Measurements from ENCODE around the gene RAD51B. TPM values are rescaled to one million over a fixed set of nuclear protein-coding genes. Genes with fewer than 3 reads are reported as not detected.

Gene RAD51B
- total and polyA plus RNA-seq, 2 of the 13 experiments (the other 11 are each of a cell fraction or from before 2014, with no cell fraction given): 7.0 to 9.5 TPM

- DNase-seq (ENCODE audit: low spot score) (no peak), FAIRE-seq (no peak)
- no peak overlapping the region for H3K27ac ChIP-seq (ENCODE audit: extremely low read length, insufficient read depth, low read length)
Measured at GRCh38 chr14:68401317-68401716, 581.7 kb downstream of the RAD51B start.

GRCh38 chr14:68401855-68402254, 582.3 kb downstream of the RAD51B start:
- in situ Hi-C loops (cut with HindIII; ENCODE audit: extremely low pct_ligation_motif_present, low pct_unique_long_range_greater_than_20kb) (no loop called here), intact Hi-C loops (cut with micrococcal nuclease; ENCODE audit: unreplicated experiment) (no loop called here)
- DNase-seq (ENCODE audit: low spot score) (no peak), FAIRE-seq (no peak), ATAC-seq (no peak)
- H3K4me1 ChIP-seq (ENCODE audit: insufficient read depth, low read length): peaks cover 13% of the 10 kb centered on the region
- no peaks in the 10 kb centered on the region for H3K27me3 ChIP-seq (ENCODE audit: control insufficient read depth in 1 of 2, insufficient read depth in 2 of 2, low read length in 2 of 2)
- H2AFZ ChIP-seq (ENCODE audit: low read length): no peak overlapping the region
- CTCF ChIA-PET (ENCODE audit: low intra/inter-chr PET ratio, low total read pairs): no interaction called here
- no peak overlapping the region for H3K9ac ChIP-seq (ENCODE audit: insufficient read depth, low read depth, low read length)
- H3K4me2 ChIP-seq (ENCODE audit: low read depth, low read length): no peak overlapping the region
- no TSS peak for BruUV-seq (replicated peaks)
- WGBS (ENCODE audit: low lambda C conversion rate): 94% methylated on average over 4 of the region's 4 CpGs
- no peak overlapping the region for H3K4me3 ChIP-seq (replicated peaks in 1 of 3; ENCODE audit: insufficient read depth in 1 of 3, low read depth in 2 of 3, low read length in 3 of 3)
- no peaks in the 10 kb centered on the region for H3K79me2 ChIP-seq (ENCODE audit: insufficient read depth, low read length)
- no peaks in the 10 kb centered on the region for H4K20me1 ChIP-seq (ENCODE audit: insufficient read depth, low read length)
- POLR2A ChIA-PET: no interaction called here
- no peak overlapping the region for H3K27ac ChIP-seq (ENCODE audit: extremely low read length, insufficient read depth, low read length)
- no peaks in the 10 kb centered on the region for H3K36me3 ChIP-seq (replicated peaks in 1 of 2; ENCODE audit: control insufficient read depth in 1 of 2, insufficient read depth in 2 of 2, low read length in 2 of 2)
- no peaks in the 10 kb centered on the region for H3K9me3 ChIP-seq (ENCODE audit: low read length)
- TF ChIP-seq KDM3A (CRISPR knock-in tag; IDR thresholded peaks at IDR 0.05; ENCODE audit: low read depth) (no peak), ZNF790 (CRISPR knock-in tag; IDR thresholded peaks at IDR 0.05; ENCODE audit: borderline replicate concordance) (no peak), JUND (CRISPR knock-in tag; IDR thresholded peaks at IDR 0.05) (no peak), IKZF5 (CRISPR knock-in tag; IDR thresholded peaks at IDR 0.05) (no peak), ZNF18 (CRISPR knock-in tag; IDR thresholded peaks at IDR 0.05; ENCODE audit: insufficient replicate concordance) (no peak), RNF219 (CRISPR knock-in tag; IDR thresholded peaks at IDR 0.05) (no peak), FOXA1 (IDR thresholded peaks at IDR 0.05) (no peak), FOXA1 (CRISPR knock-in tag; IDR thresholded peaks at IDR 0.05) (no peak), MTERF4 (CRISPR knock-in tag; IDR thresholded peaks at IDR 0.05) (no peak), U2AF1 (optimal IDR thresholded peaks at IDR 0.05; ENCODE audit: low read depth, low read length) (no peak)

More at GRCh38 chr14:68401317-68401716, 581.7 kb downstream of the RAD51B start:
- POLR2A ChIA-PET: no interaction called here
- intact Hi-C loops (cut with micrococcal nuclease; ENCODE audit: unreplicated experiment) (no loop called here), in situ Hi-C loops (cut with HindIII; ENCODE audit: extremely low pct_ligation_motif_present, low pct_unique_long_range_greater_than_20kb) (no loop called here)
- H4K20me1 ChIP-seq (ENCODE audit: insufficient read depth, low read length): no peaks in the 10 kb centered on the region
- H3K4me1 ChIP-seq (ENCODE audit: insufficient read depth, low read length): peaks cover 16% of the 10 kb centered on the region
- 91% methylated on average over 3 of the region's 3 CpGs for WGBS (ENCODE audit: low lambda C conversion rate)
- CTCF ChIA-PET (ENCODE audit: low intra/inter-chr PET ratio, low total read pairs): no interaction called here
- H3K9me3 ChIP-seq (ENCODE audit: low read length): no peaks in the 10 kb centered on the region
- TF ChIP-seq ARNT2 (CRISPR knock-in tag; IDR thresholded peaks at IDR 0.05; ENCODE audit: low read depth): no peak
- TF ChIP-seq ATF4 (CRISPR knock-in tag; IDR thresholded peaks at IDR 0.05): 0 out of 4 replicates have a peak, but pooled peaks of 1 of the 2 experiments have one; percentile 39
- no peak for ATAC-seq
- no peak overlapping the region for H3K9ac ChIP-seq (ENCODE audit: insufficient read depth, low read depth, low read length)
- no TSS peak for BruUV-seq (replicated peaks)
- H3K4me2 ChIP-seq (ENCODE audit: low read depth, low read length): no peak overlapping the region
- no peak overlapping the region for H2AFZ ChIP-seq (ENCODE audit: low read length)
- H3K27me3 ChIP-seq (ENCODE audit: control insufficient read depth in 1 of 2, insufficient read depth in 2 of 2, low read length in 2 of 2): no peaks in the 10 kb centered on the region
- H3K36me3 ChIP-seq (replicated peaks in 1 of 2; ENCODE audit: control insufficient read depth in 1 of 2, insufficient read depth in 2 of 2, low read length in 2 of 2): no peaks in the 10 kb centered on the region
- H3K4me3 ChIP-seq (replicated peaks in 1 of 3; ENCODE audit: insufficient read depth in 1 of 3, low read depth in 2 of 3, low read length in 3 of 3): no peak overlapping the region
- H3K79me2 ChIP-seq (ENCODE audit: insufficient read depth, low read length): no peaks in the 10 kb centered on the region

All from HepG2 (cell line).